WTC11 (cell line): Measurements from ENCODE around the gene ACACA.

Experiments
- ATF6 ChIP-seq: sonication (generic); formaldehyde crosslinking; IDR thresholded peaks from 2 replicates; pipeline ENCODE4 v1.8.1; 2023; ENCODE audit warnings: mild to moderate bottlenecking, missing genetic modification reagents
- CTCF ChIP-seq: fragments of 200-600 bp; IDR thresholded peaks from 2 replicates; pipeline ENCODE4 v1.8.0; 2022; ENCODE audit warnings: antibody characterized with exemption
- HMGXB4 ChIP-seq: sonication (generic); formaldehyde crosslinking; IDR thresholded peaks from 2 replicates; pipeline ENCODE4 v1.8.1; 2023; ENCODE audit warnings: mild to moderate bottlenecking, moderate library complexity, missing genetic modification reagents
- NFYB ChIP-seq: sonication (generic); formaldehyde crosslinking; conservative IDR thresholded peaks from 2 replicates; pipeline ENCODE4 v1.8.0; 2022; ENCODE audit warnings: low read depth, missing genetic modification reagents
- ZNF219 ChIP-seq: sonication (generic); formaldehyde crosslinking; IDR thresholded peaks from 2 replicates; pipeline ENCODE4 v1.8.0; 2023; ENCODE audit warnings: missing genetic modification reagents, mild to moderate bottlenecking, borderline replicate concordance
- ZNF263 ChIP-seq: sonication (generic); formaldehyde crosslinking; IDR thresholded peaks from 2 replicates; pipeline ENCODE4 v1.8.1; 2022; ENCODE audit warnings: low read depth, mild to moderate bottlenecking, moderate library complexity, missing genetic modification reagents
- ZNF416 ChIP-seq: fragments of 250-450 bp; sonication (Bioruptor Pico); IDR thresholded peaks from 2 replicates; pipeline ENCODE4 v1.9.0; 2021; ENCODE audit warnings: mild to moderate bottlenecking, inconsistent platforms
- TF ChIP-seq, protein P1 (sequence below): sonication (generic); formaldehyde crosslinking; IDR thresholded peaks from 2 replicates; pipeline ENCODE4 v1.8.0; 2022; ENCODE audit warnings: mild to moderate bottlenecking, missing genetic modification reagents

GRCh38 chr17:37103231-37103630, 303.4 kb downstream of the ACACA start:
- TF ChIP-seq, protein P1, sequence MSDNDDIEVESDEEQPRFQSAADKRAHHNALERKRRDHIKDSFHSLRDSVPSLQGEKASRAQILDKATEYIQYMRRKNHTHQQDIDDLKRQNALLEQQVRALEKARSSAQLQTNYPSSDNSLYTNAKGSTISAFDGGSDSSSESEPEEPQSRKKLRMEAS (CRISPR knock-in tag) = no peak
- TF ChIP-seq ATF6 (CRISPR knock-in tag) (no peak), ZNF219 (CRISPR knock-in tag) (no peak), ZNF416 (CRISPR knock-in tag) (no peak), HMGXB4 (CRISPR knock-in tag) (no peak), ZNF263 (no peak), NFYB (CRISPR knock-in tag) (no peak), CTCF (no peak)
